Measurements from ENCODE around the gene AATK. TPM values are rescaled to one million over a fixed set of nuclear protein-coding genes. Genes with fewer than 3 reads are reported as not detected.

Gene AATK
- total and polyA plus RNA-seq, 10 of the 15 experiments (the other 5 are each of a cell fraction or from before 2014, with no cell fraction given): 0.04 TPM; not detected in 9

- WGBS (ENCODE audit: insufficient coverage, insufficient replicate concordance, low lambda C conversion rate, missing lambda C conversion rate): 26% methylated on average over 15 of the region's 15 CpGs
- ChIA-PET RAD21 (ENCODE audit: unreplicated experiment) (no interaction called here), CTCF (no interaction called here), POLR2A (no interaction called here), SMC1A (ENCODE audit: uncharacterized antibody, unreplicated experiment) (no interaction called here)
- Histone ChIP-seq H3K4me1 (ENCODE audit: control insufficient read depth, insufficient read depth, low read length) (no peaks in the 10 kb centered on the region), H2AFZ (ENCODE audit: control insufficient read depth, low read depth, low read length) (no peak overlapping the region), H4K20me1 (ENCODE audit: control insufficient read depth, insufficient read depth) (no peaks in the 10 kb centered on the region), H3K9me3 (replicated peaks; ENCODE audit: control insufficient read depth, insufficient read depth, low read length) (no peaks in the 10 kb centered on the region), H3K27me3 (replicated peaks in 1 of 2; ENCODE audit: control insufficient read depth in 2 of 2, insufficient read depth in 2 of 2, low read length in 1 of 2) (no peaks in the 10 kb centered on the region), H3K79me2 (ENCODE audit: control insufficient read depth, insufficient read depth, low read length) (no peaks in the 10 kb centered on the region), H3K9ac (ENCODE audit: control insufficient read depth, insufficient read depth, low read length) (no peak overlapping the region), H3K27ac (ENCODE audit: control insufficient read depth, insufficient read depth) (no peak overlapping the region), H3K36me3 (ENCODE audit: control insufficient read depth in 2 of 2, insufficient read depth in 2 of 2, low read length in 1 of 2) (no peaks in the 10 kb centered on the region; a peak in 2 of 4 replicates), H3K4me3 (no peak overlapping the region), H3K4me2 (ENCODE audit: control insufficient read depth, insufficient read depth) (no peak overlapping the region)
- in situ Hi-C loops (cut with MboI): no loop called here
- DNase-seq (ENCODE audit: low read depth, low spot score): no peak
- BruUV-seq (replicated peaks): no TSS peak
- no peak for ATAC-seq
- no peak for FAIRE-seq
- intact Hi-C loops (cut with micrococcal nuclease; ENCODE audit: unreplicated experiment): no loop called here
- TF ChIP-seq SMAD1 (IDR thresholded peaks at IDR 0.05; ENCODE audit: low read depth, partially characterized antibody) (no peak), CHD1 (IDR thresholded peaks at IDR 0.05; ENCODE audit: low read depth, low read length) (no peak), ZNF24 (IDR thresholded peaks at IDR 0.05) (no peak), WRNIP1 (IDR thresholded peaks at IDR 0.05; ENCODE audit: borderline replicate concordance, low read depth, low read length) (no peak), KDM1A (IDR thresholded peaks at IDR 0.05; ENCODE audit: borderline replicate concordance) (no peak), CHD4 (IDR thresholded peaks at IDR 0.05) (no peak), MXI1 (IDR thresholded peaks at IDR 0.05; ENCODE audit: low read depth, low read length) (no peak), SMARCA5 (IDR thresholded peaks at IDR 0.05) (no peak), BHLHE40 (IDR thresholded peaks at IDR 0.05; ENCODE audit: borderline replicate concordance in 1 of 2, low read depth in 2 of 2, low read length in 1 of 2) (no peak), EP300 (IDR thresholded peaks at IDR 0.05; ENCODE audit: borderline replicate concordance in 1 of 2, control insufficient read depth in 1 of 2, low read depth in 2 of 2, low read length in 2 of 2) (no peak), RELA (IDR thresholded peaks at IDR 0.05; ENCODE audit: borderline replicate concordance, partially characterized antibody) (no peak), TCF12 (IDR thresholded peaks at IDR 0.05; ENCODE audit: low read depth, low read length) (no peak), KAT2A (conservative IDR thresholded peaks at IDR 0.05; ENCODE audit: control insufficient read depth, low read depth, low read length) (no peak)
- TF ChIP-seq, protein P1, sequence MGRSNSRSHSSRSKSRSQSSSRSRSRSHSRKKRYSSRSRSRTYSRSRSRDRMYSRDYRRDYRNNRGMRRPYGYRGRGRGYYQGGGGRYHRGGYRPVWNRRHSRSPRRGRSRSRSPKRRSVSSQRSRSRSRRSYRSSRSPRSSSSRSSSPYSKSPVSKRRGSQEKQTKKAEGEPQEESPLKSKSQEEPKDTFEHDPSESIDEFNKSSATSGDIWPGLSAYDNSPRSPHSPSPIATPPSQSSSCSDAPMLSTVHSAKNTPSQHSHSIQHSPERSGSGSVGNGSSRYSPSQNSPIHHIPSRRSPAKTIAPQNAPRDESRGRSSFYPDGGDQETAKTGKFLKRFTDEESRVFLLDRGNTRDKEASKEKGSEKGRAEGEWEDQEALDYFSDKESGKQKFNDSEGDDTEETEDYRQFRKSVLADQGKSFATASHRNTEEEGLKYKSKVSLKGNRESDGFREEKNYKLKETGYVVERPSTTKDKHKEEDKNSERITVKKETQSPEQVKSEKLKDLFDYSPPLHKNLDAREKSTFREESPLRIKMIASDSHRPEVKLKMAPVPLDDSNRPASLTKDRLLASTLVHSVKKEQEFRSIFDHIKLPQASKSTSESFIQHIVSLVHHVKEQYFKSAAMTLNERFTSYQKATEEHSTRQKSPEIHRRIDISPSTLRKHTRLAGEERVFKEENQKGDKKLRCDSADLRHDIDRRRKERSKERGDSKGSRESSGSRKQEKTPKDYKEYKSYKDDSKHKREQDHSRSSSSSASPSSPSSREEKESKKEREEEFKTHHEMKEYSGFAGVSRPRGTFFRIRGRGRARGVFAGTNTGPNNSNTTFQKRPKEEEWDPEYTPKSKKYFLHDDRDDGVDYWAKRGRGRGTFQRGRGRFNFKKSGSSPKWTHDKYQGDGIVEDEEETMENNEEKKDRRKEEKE (IDR thresholded peaks at IDR 0.05): no peak
- TF ChIP-seq, protein P2, sequence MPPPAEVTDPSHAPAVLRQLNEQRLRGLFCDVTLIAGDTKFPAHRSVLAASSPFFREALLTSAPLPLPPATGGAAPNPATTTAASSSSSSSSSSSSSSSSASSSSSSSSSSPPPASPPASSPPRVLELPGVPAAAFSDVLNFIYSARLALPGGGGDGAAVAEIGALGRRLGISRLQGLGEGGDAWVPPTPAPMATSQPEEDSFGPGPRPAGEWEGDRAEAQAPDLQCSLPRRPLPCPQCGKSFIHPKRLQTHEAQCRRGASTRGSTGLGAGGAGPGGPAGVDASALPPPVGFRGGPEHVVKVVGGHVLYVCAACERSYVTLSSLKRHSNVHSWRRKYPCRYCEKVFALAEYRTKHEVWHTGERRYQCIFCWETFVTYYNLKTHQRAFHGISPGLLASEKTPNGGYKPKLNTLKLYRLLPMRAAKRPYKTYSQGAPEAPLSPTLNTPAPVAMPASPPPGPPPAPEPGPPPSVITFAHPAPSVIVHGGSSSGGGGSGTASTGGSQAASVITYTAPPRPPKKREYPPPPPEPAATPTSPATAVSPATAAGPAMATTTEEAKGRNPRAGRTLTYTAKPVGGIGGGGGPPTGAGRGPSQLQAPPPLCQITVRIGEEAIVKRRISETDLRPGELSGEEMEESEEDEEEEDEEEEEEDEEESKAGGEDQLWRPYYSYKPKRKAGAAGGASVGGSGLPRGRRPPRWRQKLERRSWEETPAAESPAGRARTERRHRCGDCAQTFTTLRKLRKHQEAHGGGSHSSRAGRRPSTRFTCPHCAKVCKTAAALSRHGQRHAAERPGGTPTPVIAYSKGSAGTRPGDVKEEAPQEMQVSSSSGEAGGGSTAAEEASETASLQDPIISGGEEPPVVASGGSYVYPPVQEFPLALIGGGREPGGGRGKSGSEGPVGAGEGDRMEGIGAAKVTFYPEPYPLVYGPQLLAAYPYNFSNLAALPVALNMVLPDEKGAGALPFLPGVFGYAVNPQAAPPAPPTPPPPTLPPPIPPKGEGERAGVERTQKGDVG (CRISPR knock-in tag; IDR thresholded peaks at IDR 0.05): no peak
Measured at GRCh38 chr17:81184555-81184954, 18.5 kb upstream of the AATK start.

Data from GM12878 (cell line).